Temporal lobe (tissue), 2 donors: Measurements from ENCODE around the gene CGB3. TPM values are rescaled to one million over a fixed set of nuclear protein-coding genes. Genes with fewer than 3 reads are reported as not detected.

Experiments used
- small RNA-seq: library from RNA; depleted of rRNA; stranded (forward); fragments of <200 nt; gene quantifications from one replicate; pipeline ENCODE3, GENCODE V24; 2014; ENCODE audit warnings: low replicate concordance
- total RNA-seq: library from RNA; depleted of rRNA; stranded (reverse); fragments of >200 nt; gene quantifications from one replicate; pipeline ENCODE4 v1.2.3, GENCODE V29; 2014

CGB3 gene
- total RNA-seq, 1 donor from 2014 or later: not detected

Small RNA genes lying within 50 kb of the gene (small RNA-seq; reads per million reads assigned to genes)
- gene MIR6798: not detected

Other genes with a start within 250 kb of the CGB3 start
- gene BCAT2, start 213.3 kb downstream of the CGB3 start, total RNA-seq: 7.1 TPM
- 1.7 TPM for gene HSD17B14, start 187.8 kb downstream of the CGB3 start, total RNA-seq
- gene PLEKHA4, start 155.7 kb downstream of the CGB3 start, total RNA-seq: 2.0 TPM
- 23.1 TPM for gene PPP1R15A, start 151.9 kb downstream of the CGB3 start, total RNA-seq
- gene TULP2, start 125.6 kb downstream of the CGB3 start, total RNA-seq: not detected
- 45.5 TPM for gene NUCB1, start 124.0 kb downstream of the CGB3 start, total RNA-seq
- 0.49 TPM for gene DHDH, start 90.6 kb downstream of the CGB3 start, total RNA-seq
- gene BAX, start 69.5 kb downstream of the CGB3 start, total RNA-seq: 15.2 TPM
- gene FTL, start 59.0 kb downstream of the CGB3 start, total RNA-seq: 634 TPM
- gene GYS1, start 31.0 kb downstream of the CGB3 start, total RNA-seq: 13.8 TPM
- 60.5 TPM for gene RUVBL2, start 30.4 kb downstream of the CGB3 start, total RNA-seq
- not detected for gene LHB, start 7.2 kb downstream of the CGB3 start, total RNA-seq
- gene CGB2, start 7.6 kb upstream of the CGB3 start, total RNA-seq: not detected
- gene CGB1, start 12.6 kb upstream of the CGB3 start, total RNA-seq: not detected
- gene CGB5, start 19.5 kb upstream of the CGB3 start, total RNA-seq: not detected
- gene CGB8, start 24.8 kb upstream of the CGB3 start, total RNA-seq: not detected
- gene CGB7, start 33.4 kb upstream of the CGB3 start, total RNA-seq: not detected
- not detected for gene NTF4, start 40.5 kb upstream of the CGB3 start, total RNA-seq
- gene KCNA7, start 48.4 kb upstream of the CGB3 start, total RNA-seq: not detected
- 110 TPM for gene SNRNP70, start 61.1 kb upstream of the CGB3 start, total RNA-seq
- 19.7 TPM for gene LIN7B, start 90.0 kb upstream of the CGB3 start, total RNA-seq
- gene C19orf73, start 94.8 kb upstream of the CGB3 start, total RNA-seq: 0.25 TPM
- gene PPFIA3, start 95.2 kb upstream of the CGB3 start, total RNA-seq: 33.9 TPM
- gene HRC, start 131.1 kb upstream of the CGB3 start, total RNA-seq: 0.25 TPM
- gene TRPM4, start 133.5 kb upstream of the CGB3 start, total RNA-seq: 4.2 TPM